ENCODE results near the gene CERS6. TPM values are rescaled to one million over a fixed set of nuclear protein-coding genes. Genes with fewer than 3 reads are reported as not detected.
"Not testable (repeated sequence)": the region's sequence is repeated elsewhere in the genome, so short reads cannot be mapped to it uniquely, and the experiment has no call there.

Gene CERS6
- polyA plus RNA-seq, 4 donors: 6.8 to 55.4 (median 21.9) TPM

DNA sequence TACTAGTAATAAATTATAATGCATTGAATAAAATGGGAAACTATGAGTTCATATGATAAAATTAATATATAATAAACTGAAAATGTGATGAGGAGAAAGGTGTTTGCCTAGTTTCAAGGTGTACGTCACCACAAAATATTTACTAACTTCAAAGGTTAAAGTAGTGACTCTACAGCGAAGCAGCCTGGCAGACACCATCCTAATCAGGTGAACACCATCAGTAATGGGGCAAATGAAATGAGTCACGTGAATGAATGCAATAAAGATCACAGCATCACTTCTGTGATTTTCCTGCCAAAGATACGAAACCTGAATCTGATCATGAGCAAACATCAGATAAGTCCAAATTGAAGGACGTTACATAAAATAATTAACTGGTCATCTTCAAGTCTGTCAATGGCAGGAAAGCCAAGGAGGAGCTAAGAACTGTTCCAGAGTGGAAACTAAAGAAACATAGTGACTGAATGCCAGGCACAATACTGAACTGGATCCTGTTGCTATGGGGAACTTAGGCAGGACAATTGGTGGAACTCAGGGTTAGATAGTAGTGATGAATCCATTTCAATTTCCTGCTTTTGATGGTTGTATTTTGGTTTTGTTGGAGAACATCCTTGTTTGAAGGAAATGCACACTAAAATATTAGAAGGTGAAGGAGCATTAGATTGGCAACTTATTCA is 334.3 kb downstream of the CERS6 start:
- H3K4me1 ChIP-seq (ENCODE audit: control insufficient read depth in 3 of 3, insufficient read depth in 2 of 3, low read depth in 1 of 3, low read length in 2 of 3): no peaks in the 10 kb centered on the region
- FAIRE-seq: no peak
- H3K36me3 ChIP-seq (ENCODE audit: control insufficient read depth in 3 of 3, insufficient read depth in 2 of 3, low read depth in 1 of 3, low read length in 3 of 3): no peaks in the 10 kb centered on the region
- no peaks in the 10 kb centered on the region for H3K27me3 ChIP-seq (ENCODE audit: control insufficient read depth in 3 of 3, insufficient read depth in 3 of 3, low read length in 3 of 3)
- 26 to 62% (median 59%) methylated on average over 5 of the region's 5 CpGs for WGBS, 3 donors
- peak in 1 of 2 donors; percentile 53 for DNase-seq
- H3K27ac ChIP-seq (ENCODE audit: low read depth in 1 of 3, low read length in 2 of 3): no peak overlapping the region
- H3K9me3 ChIP-seq (ENCODE audit: control insufficient read depth in 2 of 2, insufficient read depth in 1 of 2, low read depth in 1 of 2, low read length in 1 of 2): peaks cover 0 to 2% of the 10 kb centered on the region in 2 donors
- no peak overlapping the region for H3K4me3 ChIP-seq (ENCODE audit: low read depth in 1 of 3, low read length in 3 of 3)

DNA sequence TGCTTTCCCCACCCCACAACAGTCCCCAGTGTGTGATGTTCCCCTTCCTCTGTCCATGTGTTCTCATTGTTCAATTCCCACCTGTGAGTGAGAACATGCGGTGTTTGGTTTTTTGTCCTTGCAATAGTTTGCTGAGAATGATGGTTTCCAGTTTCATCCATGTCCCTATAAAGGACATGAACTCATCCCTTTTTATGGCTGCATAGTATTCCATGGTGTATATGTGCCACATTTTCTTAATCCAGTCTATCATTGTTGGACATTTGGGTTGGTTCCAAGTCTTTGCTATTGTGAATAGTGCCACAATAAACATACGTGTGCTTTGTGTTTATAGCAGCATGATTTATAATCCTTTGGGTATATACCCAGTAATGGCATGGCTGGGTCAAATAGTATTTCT is 335.1 kb downstream of the CERS6 start:
- FAIRE-seq; H3K4me1 ChIP-seq (ENCODE audit: control insufficient read depth in 3 of 3, insufficient read depth in 2 of 3, low read depth in 1 of 3, low read length in 2 of 3): not testable (repeated sequence)
- 64 to 86% (median 83%) methylated on average over 1 to 2 of the region's 2 CpGs for WGBS, 3 donors

DNA sequence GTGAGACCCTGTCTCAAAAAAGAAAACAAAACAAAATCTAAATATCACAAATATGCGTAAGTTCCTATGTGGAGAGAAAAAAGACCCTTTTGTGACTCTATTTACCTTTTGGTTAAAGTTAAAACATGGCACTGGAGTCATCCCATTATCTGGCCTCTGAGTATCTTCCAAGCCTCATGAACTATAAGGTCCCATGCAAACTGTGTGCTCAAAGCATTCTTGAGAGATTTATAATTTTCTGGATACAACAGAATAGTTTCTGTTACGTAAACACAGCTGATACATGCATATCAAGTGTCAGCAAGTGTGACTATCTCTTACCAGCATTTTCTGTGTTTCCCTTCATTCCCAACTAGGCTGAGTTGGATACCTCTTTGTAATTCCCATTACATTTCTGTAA is 337.5 kb downstream of the CERS6 start:
- Histone ChIP-seq H3K4me1 (ENCODE audit: control insufficient read depth in 3 of 3, insufficient read depth in 2 of 3, low read depth in 1 of 3, low read length in 2 of 3) (peaks cover 4 to 14% (median 4%) of the 10 kb centered on the region in 3 donors), H3K27me3 (ENCODE audit: control insufficient read depth in 3 of 3, insufficient read depth in 3 of 3, low read length in 3 of 3) (no peaks in the 10 kb centered on the region), H3K27ac (ENCODE audit: low read depth in 1 of 3, low read length in 2 of 3) (no peak overlapping the region), H3K4me3 (ENCODE audit: low read depth in 1 of 3, low read length in 3 of 3) (no peak overlapping the region), H3K9me3 (ENCODE audit: control insufficient read depth in 2 of 2, insufficient read depth in 1 of 2, low read depth in 1 of 2, low read length in 1 of 2) (no peaks in the 10 kb centered on the region), H3K36me3 (ENCODE audit: control insufficient read depth in 3 of 3, insufficient read depth in 2 of 3, low read depth in 1 of 3, low read length in 3 of 3) (no peaks in the 10 kb centered on the region)
- FAIRE-seq (no peak), DNase-seq (no peak)
- 28 to 70% (median 30%) methylated on average over 2 of the region's 2 CpGs for WGBS, 3 donors

More for the DNA sequence above, 335.1 kb downstream of the CERS6 start:
- H3K4me3 ChIP-seq (ENCODE audit: low read depth in 1 of 3, low read length in 3 of 3); H3K27me3 ChIP-seq (ENCODE audit: control insufficient read depth in 3 of 3, insufficient read depth in 3 of 3, low read length in 3 of 3); DNase-seq; H3K27ac ChIP-seq (ENCODE audit: low read depth in 1 of 3, low read length in 2 of 3); H3K36me3 ChIP-seq (ENCODE audit: control insufficient read depth in 3 of 3, insufficient read depth in 2 of 3, low read depth in 1 of 3, low read length in 3 of 3); H3K9me3 ChIP-seq (ENCODE audit: control insufficient read depth in 2 of 2, insufficient read depth in 1 of 2, low read depth in 1 of 2, low read length in 1 of 2): not testable (repeated sequence)

DNA sequence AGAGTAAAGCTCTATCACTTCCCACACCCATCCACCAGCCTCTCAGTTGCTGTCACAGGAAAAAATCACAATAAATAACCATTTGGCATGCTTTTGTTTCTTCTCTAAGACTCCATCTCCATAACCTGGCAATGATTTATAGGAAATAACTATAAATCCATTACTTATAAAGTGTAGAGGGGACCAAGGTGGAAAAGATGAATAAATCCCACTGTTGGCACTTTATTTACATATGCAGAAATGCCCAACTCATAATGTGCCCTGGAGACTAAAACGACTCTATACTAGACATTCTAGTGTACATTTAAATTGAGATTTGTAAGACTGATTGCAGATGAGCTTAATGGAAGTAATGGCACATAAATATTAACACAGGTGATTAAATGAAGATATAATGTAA is 338.9 kb downstream of the CERS6 start:
- H3K4me1 ChIP-seq (ENCODE audit: control insufficient read depth in 3 of 3, insufficient read depth in 2 of 3, low read depth in 1 of 3, low read length in 2 of 3): peaks cover 6 to 28% (median 9%) of the 10 kb centered on the region in 3 donors
- no peaks in the 10 kb centered on the region for H3K27me3 ChIP-seq (ENCODE audit: control insufficient read depth in 3 of 3, insufficient read depth in 3 of 3, low read length in 3 of 3)
- no peak overlapping the region for H3K4me3 ChIP-seq (ENCODE audit: low read depth in 1 of 3, low read length in 3 of 3)
- DNase-seq (no peak), FAIRE-seq (no peak)
- H3K27ac ChIP-seq (ENCODE audit: low read depth in 1 of 3, low read length in 2 of 3): no peak overlapping the region
- no peaks in the 10 kb centered on the region for H3K36me3 ChIP-seq (ENCODE audit: control insufficient read depth in 3 of 3, insufficient read depth in 2 of 3, low read depth in 1 of 3, low read length in 3 of 3)
- WGBS, 3 donors: 55 to 63% (median 55%) methylated on average over 1 of the region's 1 CpG
- no peaks in the 10 kb centered on the region for H3K9me3 ChIP-seq (ENCODE audit: control insufficient read depth in 2 of 2, insufficient read depth in 1 of 2, low read depth in 1 of 2, low read length in 1 of 2)

DNA sequence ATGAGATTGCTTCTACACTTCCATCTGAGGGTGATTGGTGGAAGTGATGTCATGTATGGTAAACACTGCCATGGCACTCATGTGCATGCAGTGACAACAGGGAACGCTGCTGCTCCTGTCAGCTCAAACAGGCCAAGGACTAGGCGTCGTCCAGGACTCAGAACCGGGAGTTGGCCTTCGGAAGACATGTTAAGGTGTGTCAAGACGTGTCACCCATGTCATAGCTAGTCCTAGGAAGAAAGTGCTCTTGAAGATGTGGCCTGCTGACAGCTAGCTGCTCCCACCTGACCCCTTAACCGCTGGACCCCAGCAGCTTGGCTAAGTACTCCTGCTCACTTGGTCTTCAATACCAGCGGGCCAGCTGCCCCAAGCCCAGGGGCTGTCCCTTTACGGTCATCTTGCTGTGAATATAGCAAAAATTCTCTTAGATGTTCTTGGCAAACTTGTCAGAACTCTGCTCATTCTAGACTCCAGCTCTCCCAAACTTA is 340.1 kb downstream of the CERS6 start:
- FAIRE-seq (no peak), DNase-seq (no peak)
- Histone ChIP-seq H3K4me1 (ENCODE audit: control insufficient read depth in 3 of 3, insufficient read depth in 2 of 3, low read depth in 1 of 3, low read length in 2 of 3) (peaks cover 7 to 29% (median 9%) of the 10 kb centered on the region in 3 donors), H3K27me3 (ENCODE audit: control insufficient read depth in 3 of 3, insufficient read depth in 3 of 3, low read length in 3 of 3) (no peaks in the 10 kb centered on the region), H3K36me3 (ENCODE audit: control insufficient read depth in 3 of 3, insufficient read depth in 2 of 3, low read depth in 1 of 3, low read length in 3 of 3) (no peaks in the 10 kb centered on the region), H3K4me3 (ENCODE audit: low read depth in 1 of 3, low read length in 3 of 3) (no peak overlapping the region), H3K9me3 (ENCODE audit: control insufficient read depth in 2 of 2, insufficient read depth in 1 of 2, low read depth in 1 of 2, low read length in 1 of 2) (no peaks in the 10 kb centered on the region), H3K27ac (ENCODE audit: low read depth in 1 of 3, low read length in 2 of 3) (no peak overlapping the region)
- 83 to 84% (median 84%) methylated on average over 9 of the region's 9 CpGs for WGBS, 3 donors

DNA sequence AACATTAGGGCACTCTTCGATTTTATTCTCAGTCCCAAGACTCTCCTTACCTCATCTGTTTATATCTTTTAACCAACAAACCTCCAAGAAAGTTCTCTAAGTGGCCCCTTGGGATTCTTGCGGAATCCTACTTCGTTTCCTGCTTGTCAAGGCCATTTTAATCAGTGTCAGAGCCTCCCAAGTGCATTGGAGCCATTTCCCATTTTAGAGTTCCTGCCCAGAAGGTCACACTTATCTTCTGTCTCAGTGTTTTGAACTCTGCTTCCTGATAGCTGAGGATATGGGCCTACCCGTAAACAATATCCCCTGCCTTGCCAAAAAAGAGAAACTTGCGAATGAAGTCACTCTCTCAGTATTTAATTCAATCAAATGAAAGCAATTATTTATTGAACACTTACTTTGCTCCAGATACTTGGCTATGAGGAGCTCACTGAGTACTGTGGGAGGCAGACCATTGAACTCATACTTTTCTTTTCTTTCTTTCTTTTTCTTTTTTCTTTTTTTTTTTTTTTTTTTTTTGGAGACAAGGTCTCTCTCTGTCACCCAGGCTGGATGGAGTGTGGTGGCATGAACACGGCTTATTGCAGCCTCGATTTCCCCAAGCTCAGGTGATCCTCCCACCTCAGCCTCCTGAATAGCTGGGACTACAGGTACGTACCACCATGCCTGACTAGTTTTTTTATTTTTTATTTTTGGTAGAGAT is 340.7 kb downstream of the CERS6 start:
- 61 to 82% (median 77%) methylated on average over 8 of the region's 8 CpGs for WGBS, 3 donors
- H3K4me1 ChIP-seq (ENCODE audit: control insufficient read depth in 3 of 3, insufficient read depth in 2 of 3, low read depth in 1 of 3, low read length in 2 of 3): peaks cover 7 to 35% (median 10%) of the 10 kb centered on the region in 3 donors
- peak overlapping the region in 1 of 3 donors; percentile 30 for H3K27ac ChIP-seq (ENCODE audit: low read depth in 1 of 3, low read length in 2 of 3)
- DNase-seq: no peak
- no peaks in the 10 kb centered on the region for H3K9me3 ChIP-seq (ENCODE audit: control insufficient read depth in 2 of 2, insufficient read depth in 1 of 2, low read depth in 1 of 2, low read length in 1 of 2)
- H3K27me3 ChIP-seq (ENCODE audit: control insufficient read depth in 3 of 3, insufficient read depth in 3 of 3, low read length in 3 of 3): no peaks in the 10 kb centered on the region
- FAIRE-seq: no peak
- H3K4me3 ChIP-seq (ENCODE audit: low read depth in 1 of 3, low read length in 3 of 3): no peak overlapping the region
- no peaks in the 10 kb centered on the region for H3K36me3 ChIP-seq (ENCODE audit: control insufficient read depth in 3 of 3, insufficient read depth in 2 of 3, low read depth in 1 of 3, low read length in 3 of 3)

DNA sequence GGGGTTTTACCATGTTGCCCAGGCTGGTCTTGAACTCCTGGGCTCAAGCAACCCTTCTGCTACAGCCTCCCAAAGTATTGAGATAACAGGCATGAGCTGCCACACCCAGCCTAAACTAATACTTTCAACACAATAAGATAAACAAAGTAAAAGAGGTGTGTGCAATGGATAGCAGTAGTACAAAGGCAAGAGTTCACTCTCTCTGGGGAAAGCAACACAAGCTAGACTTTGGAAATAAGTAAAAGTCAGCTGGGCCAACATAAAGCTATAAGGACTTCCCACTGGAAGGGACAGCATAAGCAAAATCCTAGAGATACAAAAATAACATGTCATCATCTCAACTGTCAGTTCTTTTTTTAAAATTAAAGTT is 341.2 kb downstream of the CERS6 start:
- H3K27me3 ChIP-seq (ENCODE audit: control insufficient read depth in 3 of 3, insufficient read depth in 3 of 3, low read length in 3 of 3): no peaks in the 10 kb centered on the region
- DNase-seq (peak; percentile 66 to 77), FAIRE-seq (no peak)
- H3K4me3 ChIP-seq (ENCODE audit: low read depth in 1 of 3, low read length in 3 of 3): no peak overlapping the region
- peaks cover 7 to 40% (median 13%) of the 10 kb centered on the region in 3 donors for H3K4me1 ChIP-seq (ENCODE audit: control insufficient read depth in 3 of 3, insufficient read depth in 2 of 3, low read depth in 1 of 3, low read length in 2 of 3)
- no peaks in the 10 kb centered on the region for H3K9me3 ChIP-seq (ENCODE audit: control insufficient read depth in 2 of 2, insufficient read depth in 1 of 2, low read depth in 1 of 2, low read length in 1 of 2)
- H3K27ac ChIP-seq (ENCODE audit: low read depth in 1 of 3, low read length in 2 of 3): peak overlapping the region in 1 of 3 donors; percentile 30
- H3K36me3 ChIP-seq (ENCODE audit: control insufficient read depth in 3 of 3, insufficient read depth in 2 of 3, low read depth in 1 of 3, low read length in 3 of 3): no peaks in the 10 kb centered on the region

DNA sequence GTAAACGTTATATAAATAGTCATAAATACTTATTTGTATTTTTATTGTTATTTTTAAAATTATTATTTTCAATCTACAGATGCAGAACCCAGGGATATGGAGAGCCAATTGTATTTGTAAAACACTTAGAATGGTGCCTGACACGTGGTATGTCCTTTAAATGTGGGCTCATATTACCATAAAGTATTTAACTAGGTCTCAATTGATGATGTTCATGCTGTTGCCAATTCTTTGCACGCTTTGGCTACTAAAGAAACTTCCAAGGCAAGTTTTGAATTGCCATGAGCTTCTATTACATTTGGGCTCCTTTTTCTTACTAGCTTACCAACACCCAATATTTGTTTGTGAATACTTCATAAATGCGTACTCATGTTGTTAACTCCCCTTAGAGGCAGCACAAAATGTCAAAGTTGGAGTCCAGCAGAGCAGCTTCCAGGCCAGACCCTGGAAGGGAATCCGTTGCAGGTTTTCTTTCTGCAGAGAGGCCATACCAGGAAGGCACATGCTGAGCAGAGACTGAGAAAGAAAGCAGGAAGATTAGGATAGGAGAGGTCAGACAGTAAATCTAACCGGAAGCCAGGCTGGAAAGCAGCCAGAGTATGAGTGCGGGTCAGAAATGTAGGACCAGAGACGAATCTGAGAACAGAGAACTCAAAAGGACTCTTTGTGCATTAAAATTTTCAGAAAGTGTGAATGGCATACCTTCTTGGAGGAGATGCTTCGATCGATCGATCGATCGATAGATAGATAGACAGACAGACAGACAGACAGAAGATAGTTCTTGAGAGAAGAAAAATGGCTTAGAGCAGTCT is 342.2 kb downstream of the CERS6 start:
- H3K4me1 ChIP-seq (ENCODE audit: control insufficient read depth in 3 of 3, insufficient read depth in 2 of 3, low read depth in 1 of 3, low read length in 2 of 3): peaks cover 7 to 42% (median 13%) of the 10 kb centered on the region in 3 donors
- no peak for FAIRE-seq
- H3K4me3 ChIP-seq (ENCODE audit: low read depth in 1 of 3, low read length in 3 of 3): no peak overlapping the region
- no peaks in the 10 kb centered on the region for H3K9me3 ChIP-seq (ENCODE audit: control insufficient read depth in 2 of 2, insufficient read depth in 1 of 2, low read depth in 1 of 2, low read length in 1 of 2)
- H3K27me3 ChIP-seq (ENCODE audit: control insufficient read depth in 3 of 3, insufficient read depth in 3 of 3, low read length in 3 of 3): no peaks in the 10 kb centered on the region
- 68 to 74% (median 72%) methylated on average over 13 of the region's 13 CpGs for WGBS, 3 donors
- peak; percentile 59 to 64 for DNase-seq
- H3K36me3 ChIP-seq (ENCODE audit: control insufficient read depth in 3 of 3, insufficient read depth in 2 of 3, low read depth in 1 of 3, low read length in 3 of 3): no peaks in the 10 kb centered on the region
- H3K27ac ChIP-seq (ENCODE audit: low read depth in 1 of 3, low read length in 2 of 3): peak overlapping the region in 2 of 3 donors; percentile 3 to 29
